Activated CD4-positive, alpha-beta T cell treated with anti-CD3 and anti-CD28 coated beads, Interleukin-2, amount 50 U/mL, for 1 hour (primary cell): ENCODE data around the gene ADGRA1.
"Not testable (repeated sequence)": the region's sequence is repeated elsewhere in the genome, so short reads cannot be mapped to it uniquely, and the experiment has no call there.

ENCODE experiments used
- DNase-seq: peaks from one replicate; pipeline ENCODE4 v3.0.0-alpha.2; 2020

The ADGRA1 gene

DNA sequence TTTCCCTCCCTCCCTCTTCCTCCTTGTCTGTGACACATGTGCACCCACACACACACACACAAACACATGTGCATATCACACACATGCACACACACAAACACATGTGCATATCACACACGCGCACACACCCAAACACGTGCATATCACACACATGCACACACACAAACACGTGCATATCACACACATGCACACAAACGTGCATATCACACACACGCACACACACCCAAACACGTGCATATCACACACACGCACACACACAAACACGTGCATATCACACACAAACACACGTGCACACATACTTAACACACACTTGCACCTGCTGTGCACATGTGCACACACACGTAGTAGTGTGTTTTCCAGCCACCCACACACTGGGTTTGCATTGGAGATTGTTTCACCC is 42.9 kb downstream of the ADGRA1 start:
- no peak for DNase-seq

DNA sequence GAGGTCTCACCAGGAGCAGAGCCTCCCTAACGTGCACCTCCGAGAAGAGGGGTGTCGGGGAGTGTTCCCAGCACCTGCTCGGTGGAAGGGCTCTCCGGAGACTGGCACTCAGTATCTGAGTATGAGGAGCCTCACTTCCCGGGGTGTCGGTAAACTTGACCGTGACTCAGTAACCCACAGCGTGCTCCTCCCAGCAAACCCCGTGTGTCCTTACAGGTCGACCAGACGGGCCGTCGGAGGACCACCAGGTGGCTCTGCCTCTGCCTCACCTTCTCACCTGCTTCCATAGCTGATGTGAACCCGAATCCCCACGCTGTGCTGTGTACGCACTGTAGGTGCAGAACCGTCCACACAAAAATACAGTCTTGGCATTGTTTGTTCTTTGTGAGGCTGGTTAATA is 43.3 kb downstream of the ADGRA1 start:
- DNase-seq = no peak

DNA sequence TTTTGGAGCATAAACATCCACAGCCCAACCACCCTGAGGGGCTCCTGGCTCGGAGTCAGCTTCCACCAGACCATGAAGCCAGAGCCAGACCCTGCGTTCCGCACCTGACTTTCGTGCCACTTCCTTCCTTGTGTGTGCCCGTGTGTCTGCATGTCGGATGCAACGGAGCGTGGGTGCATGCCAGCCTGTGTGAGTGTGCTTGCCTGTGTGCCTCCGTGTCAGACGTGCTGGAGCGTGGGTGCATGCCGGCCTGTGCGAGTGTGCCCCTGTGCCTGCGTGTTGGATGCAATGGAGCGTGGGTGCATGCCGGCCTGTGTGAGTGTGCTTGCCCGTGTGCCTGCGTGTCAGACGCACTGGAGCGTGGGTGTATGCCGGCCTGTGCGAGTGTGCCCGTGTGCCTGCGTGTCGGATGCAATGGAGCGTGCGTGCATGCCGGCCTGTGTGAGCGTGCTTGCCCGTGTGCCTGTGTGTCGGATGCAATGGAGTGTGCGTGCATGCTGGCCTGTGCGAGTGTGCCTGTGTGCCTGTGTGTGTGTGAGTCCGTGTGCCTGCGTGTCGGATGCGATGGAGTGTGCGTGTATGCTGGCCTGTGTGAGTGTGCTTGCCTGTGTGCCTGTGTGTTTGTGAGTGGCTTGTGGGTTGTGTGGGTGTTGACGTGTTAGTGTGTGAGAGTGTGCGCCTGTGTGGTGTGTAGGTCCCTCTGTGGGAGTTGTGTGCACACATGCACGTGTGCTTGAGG is 44.2 kb downstream of the ADGRA1 start:
- no peak for DNase-seq

DNA sequence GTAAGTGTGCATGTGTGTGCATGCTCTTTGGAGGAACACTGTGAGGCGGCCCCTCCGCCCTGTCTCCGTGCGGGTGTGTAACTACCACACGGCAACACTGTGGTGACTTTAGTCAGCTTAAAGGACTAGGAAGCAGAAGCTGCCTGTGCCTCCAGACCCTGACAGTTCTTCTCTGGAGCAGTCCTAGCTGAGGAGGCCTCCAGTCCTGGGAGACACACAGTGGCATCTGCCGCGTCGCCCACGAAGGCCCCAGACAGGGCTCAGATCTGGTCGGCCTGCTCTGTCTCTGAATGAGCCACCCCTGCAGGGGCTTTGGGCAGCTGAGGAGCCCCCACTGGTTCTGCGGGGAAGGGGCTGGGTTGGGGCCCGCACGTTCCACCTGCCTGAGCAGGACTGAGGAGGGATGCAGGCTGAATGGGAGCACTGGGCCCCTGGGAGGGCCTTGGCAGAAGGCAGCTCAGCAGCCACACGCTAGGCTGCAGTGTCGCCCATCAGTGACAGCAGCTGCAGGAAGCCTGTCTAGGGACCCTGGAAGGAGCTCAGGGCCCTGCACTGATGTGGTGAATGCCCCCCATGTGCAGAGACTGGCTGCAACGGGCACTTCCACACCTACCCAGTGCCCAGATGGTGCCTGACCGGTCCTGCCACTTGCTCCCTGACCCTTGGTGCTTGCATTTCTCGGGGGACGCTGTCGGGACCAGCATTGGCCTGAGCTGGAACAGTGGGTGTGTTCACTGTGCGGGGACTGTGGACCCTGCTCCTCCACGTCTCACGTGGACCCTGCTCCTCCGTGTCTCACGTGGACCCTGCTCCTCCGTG is 45.0 kb downstream of the ADGRA1 start:
- no peak for DNase-seq

DNA sequence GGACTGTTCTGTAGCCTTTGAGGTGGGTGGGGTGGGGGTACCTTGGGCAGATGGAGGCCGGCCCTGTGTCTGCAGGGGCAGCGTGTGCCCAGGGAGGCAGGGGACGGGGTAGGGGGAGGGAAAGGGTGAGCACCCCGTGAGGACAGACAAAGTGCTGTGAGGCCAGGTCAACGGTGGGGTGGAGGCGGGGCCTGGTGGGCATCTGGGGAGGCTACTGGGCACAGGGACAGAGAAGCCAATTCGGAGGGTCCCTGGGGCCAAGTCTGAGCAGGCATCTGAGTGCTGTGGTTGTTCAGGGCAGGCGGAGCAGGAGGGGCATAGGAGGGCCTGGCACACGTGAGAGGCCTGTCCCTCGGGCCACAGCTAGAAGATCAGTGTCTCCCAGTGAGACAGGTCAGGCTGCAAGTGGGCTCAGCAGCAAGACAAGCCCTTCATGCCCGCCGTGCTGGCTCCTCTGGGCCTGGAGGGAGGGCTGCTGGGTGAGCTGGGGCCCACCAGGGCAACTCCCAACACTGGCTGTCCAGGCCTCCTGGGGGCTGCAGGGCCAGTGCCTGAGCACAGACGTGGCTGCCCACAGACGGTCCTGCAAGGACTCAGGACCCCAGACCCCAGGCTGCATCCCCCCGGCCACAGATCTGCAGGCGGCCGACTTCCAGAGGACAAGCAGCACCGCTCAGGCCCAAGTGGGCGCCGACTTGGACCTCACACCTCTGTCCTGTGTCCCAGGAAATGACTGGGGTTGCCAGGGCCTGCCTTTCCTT is 45.9 kb downstream of the ADGRA1 start:
- no peak for DNase-seq

DNA sequence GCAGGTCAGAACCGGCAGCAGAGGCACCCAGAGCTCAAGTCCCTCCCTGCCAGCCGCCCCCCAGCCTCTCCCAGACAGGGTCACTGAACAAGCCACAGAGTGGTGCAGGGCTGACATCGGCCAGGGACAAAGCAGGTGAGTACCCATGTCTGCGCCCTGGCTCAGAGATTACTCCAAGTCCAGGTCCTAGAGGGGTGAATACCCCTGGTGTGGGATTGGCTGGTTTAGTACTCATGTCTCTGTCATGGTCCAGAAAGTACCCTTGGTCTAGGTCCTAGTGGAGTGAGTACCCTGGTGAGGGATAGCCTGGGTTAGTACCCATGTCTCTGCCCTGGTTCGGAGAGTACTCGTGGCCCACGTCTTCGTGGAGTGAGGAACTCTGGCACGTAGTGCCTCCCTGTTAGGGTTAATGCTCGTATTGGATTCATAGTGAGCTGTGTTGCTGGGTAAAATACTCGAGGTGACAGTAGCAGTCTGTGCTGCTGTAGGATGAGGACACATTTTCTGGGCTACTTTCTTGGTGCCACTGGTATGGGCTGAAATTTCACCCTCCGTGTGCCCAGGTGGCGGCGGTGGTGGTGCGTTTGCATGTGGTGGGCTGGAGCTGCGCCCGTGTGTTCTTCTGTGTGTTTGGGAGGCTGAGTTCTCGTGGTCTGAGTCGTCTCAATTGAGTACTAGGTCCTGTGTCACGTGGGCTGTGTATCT is 46.8 kb downstream of the ADGRA1 start:
- no peak for DNase-seq

DNA sequence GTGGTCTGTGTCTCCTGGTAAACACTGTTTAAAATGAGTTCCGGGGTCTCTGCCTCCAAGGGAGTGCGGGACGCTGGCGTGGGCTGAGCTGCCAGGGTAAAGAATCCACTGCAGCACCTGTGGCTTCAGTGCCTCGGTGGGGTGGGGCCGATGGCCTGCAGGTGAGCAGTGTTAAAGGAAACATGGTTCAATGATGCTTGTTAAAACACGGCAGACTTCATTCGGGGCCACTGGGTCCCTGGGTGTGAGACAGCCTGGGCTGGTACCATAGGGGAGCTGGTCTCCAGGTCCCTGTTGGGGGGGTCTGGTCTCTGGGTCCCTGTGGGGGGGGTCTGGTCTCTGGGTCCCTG is 47.4 kb downstream of the ADGRA1 start:
- no peak for DNase-seq

DNA sequence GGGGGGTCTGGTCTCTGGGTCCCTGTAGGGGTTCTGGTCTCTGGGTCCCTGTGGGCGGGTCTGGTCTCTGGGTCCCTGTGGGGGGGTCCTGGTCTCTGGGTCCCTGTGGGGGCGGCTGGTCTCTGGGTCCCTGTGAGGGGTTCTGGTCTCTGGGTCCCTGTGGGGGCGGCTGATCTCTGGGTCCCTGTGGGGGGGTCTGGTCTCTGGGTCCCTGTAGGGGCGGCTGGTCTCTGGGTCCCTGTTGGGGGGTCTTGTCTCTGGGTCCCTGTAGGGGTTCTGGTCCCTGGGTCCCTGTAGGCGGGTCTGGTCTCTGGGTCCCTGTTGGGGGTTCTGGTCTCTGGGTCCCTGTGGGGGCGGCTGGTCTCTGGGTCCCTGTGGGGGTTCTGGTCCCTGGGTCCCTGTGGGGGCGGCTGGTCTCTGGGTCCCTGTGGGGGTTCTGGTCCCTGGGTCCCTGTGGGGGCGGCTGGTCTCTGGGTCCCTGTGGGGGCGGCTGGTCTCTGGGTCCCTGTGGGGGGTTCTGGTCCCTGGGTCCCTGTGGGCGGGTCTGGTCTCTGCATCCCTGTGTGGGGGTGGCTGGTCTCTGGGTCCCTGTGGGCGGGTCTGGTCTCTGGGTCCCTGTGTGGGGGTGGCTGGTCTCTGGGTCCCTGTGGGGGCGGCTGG is 49.9 kb downstream of the ADGRA1 start:
- DNase-seq = not testable (repeated sequence)

DNA sequence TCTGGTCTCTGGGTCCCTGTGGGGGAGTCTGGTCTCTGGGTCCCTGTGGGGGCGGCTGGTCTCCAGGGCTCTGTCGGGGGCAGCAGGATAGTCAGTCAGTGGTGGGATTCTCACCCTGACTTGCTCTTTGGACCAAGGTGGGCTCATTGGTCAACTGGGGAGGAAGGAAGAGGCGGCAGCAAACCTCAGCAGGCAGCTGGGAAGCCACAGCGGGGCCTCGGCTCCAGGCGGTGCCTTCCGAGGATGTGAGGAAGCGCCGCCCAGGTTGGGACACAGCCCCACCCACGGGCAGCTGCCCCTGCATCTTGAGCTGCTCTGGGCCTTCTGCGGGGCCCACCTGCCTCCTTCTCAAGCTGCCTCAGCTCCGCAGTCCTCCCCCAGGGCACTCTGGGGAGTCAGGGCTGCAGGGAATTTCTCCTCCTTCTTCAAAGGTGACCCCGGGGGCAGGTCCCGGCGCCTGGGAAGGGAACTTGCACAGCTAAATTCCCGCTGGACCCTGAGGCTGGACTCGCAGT is 51.9 kb downstream of the ADGRA1 start:
- no peak for DNase-seq

DNA sequence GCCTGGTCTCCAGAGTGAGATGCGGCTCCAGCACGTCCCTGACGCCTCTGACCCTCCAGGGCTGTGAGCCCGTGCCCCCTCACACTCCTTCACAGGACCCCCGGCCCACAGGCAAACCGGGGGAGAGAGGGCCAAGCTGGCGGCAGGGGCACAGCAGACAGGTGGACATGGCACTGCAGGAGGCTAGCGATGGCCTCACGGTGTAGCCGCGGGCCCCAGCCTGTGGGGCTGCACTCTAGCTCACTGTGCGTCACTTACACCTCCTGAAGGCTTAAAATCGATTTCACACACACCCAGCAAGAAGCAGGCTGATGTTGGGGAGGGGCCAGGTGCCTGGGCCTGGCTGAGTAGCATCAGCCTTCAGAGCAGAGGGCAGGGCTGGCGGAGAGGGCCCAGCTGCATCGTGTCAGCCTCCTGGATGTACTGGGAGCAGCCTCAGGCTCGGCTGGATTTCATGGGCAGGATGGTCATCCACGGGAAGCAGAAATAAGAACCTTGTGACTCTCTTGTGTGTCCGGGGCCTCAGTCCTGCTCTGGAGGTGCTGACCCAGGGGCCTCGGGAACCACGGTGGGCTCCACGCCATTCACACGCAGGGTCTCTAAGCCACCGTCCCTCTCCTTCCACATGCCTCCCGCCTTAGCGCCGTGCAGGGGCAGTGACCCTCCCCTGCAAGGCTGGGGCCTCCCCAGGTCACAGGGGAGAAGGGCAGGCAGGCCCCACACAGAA is 52.9 kb downstream of the ADGRA1 start:
- no peak for DNase-seq

DNA sequence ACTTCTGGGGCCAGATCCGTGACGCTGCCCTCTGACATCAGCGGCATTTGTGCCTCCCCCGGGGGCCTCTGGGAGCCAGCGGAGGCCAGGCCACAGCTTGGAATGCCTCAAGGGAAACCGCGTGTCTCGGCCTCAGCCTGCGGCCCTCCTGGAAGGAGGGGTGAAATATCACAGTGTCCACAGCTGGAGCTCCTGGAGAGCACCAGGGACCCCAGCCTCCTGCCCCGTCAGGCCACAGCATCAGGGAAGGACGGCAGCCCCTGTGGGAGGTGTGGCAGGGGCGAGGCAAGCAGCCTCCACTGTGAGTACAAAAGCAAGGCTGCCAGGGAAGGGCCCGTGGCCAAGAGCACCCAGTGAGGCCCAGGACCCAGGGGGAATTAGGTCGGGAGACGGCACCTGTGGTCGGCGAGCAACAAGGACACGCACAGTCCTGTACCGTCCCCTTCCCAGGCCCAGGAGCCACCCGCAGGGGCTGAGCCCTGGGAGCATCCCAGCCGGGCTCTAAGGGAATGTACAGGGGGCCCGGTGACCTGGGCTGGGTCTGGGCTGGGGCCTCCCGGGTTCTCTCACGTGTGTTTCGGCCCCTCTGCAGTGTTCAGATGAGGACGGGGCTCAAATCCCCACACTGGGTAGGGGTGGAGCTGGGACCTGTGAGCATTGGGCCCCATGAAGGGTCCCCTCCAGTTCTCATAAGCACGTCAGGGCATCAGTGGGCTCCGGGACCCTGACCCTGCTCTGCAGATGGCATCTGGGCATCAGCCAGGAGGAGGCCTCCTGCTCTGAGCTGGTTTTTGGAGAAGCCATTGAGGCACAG is 53.6 kb downstream of the ADGRA1 start:
- no peak for DNase-seq

DNA sequence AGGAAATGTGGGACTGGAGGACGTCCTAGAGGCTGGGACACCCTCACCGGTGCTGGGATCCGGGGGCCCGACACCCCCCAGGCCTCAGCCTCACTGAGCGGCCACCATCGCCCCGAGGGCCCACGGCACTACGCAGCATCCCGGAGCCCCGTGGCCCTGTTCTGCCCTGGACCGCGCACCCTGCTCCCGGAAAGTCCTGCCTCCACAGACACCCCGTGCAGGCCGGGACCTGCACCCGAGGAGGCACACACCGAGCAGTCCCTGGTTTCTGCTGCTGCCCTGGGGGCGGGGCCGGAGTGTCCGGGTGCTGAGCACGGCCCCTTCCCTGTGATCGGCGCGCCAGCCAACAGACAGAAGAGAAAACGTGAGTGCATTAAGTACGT is 54.2 kb downstream of the ADGRA1 start:
- no peak for DNase-seq

DNA sequence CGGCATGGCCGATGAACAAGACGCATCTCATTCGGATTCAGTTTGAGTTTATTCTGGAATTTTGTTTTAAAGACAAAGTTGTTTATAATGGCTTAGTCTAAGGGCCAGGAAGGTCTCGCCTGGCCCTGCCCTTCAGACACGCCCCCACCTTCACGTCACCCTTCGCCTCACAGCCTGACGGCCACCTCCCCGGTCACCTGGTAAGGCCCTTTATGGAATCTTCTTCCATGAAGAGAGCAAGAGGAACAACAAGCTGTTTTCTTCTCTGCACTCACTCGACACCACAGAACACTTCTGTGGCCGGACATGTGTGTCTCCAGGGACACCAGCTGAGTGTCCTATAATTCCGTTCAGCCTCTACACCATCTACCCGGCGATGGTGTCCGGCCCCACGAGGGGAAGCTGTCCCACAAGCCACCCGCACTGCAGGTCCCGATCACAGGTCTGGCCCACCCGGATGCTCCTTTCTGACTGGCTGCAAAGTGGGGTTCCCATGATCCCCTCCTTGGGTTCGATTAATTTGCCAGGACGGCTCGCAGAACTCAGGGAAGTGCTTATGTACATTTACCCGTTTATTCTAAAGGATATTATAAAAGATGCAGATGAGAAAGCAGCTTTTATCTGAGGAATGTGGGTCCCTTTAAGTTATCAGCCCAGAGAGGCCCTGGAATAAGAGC is 54.9 kb downstream of the ADGRA1 start:
- DNase-seq = no peak

DNA sequence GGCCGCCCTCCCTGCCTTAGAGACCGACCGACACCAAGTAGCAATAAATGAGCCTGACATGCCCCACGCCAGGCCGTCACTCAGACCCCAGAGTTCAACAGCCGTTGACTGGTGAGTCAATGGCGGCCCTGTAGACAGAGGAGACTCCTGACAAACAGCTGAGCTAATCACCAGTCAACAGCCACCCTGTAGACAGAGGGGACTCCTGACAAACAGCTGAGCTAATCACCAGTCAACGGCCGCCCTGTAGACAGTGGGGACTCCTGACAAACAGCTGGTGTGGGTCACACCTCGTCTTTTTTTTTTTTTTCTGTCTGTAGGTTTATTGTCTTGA is 55.4 kb downstream of the ADGRA1 start:
- DNase-seq = no peak

DNA sequence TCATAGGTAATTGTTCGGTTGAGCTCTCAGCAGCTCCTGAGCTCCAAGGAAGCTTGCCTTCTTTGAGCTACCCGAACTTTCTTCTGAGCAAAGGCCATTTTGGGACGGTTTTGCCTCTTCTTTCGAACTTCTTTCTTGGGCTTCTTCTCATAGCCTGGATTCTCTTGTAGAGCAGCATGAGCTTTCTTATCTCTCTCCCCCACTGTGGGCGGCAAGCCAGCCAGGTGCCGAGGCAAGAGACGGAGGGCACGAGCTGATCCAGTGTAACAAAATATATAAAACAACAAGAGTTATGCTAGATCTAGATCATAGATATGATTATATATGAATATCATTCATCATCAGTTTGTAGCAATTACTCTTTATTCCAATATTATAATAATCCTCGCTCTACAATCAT is 55.8 kb downstream of the ADGRA1 start:
- DNase-seq = no peak

DNA sequence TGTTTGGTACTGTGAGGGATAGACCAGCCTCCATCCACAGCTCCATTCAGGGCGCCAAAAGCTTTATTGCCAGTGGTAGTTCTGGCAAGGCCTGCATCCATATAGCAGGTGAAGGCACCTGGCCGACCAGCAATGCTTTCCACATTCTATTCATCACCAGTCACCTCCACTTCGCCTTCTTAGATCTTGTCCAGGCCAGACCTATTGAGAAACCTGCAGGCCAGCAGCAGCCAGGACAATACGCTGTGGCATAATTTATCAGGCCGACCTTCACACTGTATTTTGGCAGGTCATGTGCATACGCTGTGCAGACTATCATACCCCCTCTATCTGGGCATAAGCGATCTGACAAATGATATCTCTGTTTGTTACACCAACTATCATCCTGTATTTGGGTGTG is 57.0 kb downstream of the ADGRA1 start:
- DNase-seq = no peak

DNA sequence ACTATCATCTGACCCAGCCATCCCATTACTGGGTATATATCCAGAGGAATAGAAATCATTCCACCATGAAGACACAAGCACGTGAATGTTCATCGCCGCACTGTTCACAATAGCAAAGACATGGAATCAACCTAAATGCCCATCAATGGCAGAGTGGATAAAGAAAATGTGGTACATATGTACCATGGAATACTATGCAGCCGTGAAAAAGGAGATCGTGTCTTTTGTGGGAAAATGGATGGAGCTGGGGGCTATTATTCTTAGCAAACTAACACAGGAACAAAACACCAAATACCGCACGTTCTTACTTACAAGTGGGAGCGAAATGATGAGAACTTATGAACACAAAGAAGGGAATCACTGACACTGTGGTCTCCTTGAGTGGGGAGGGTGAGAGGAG is 62.5 kb downstream of the ADGRA1 start:
- DNase-seq = no peak

DNA sequence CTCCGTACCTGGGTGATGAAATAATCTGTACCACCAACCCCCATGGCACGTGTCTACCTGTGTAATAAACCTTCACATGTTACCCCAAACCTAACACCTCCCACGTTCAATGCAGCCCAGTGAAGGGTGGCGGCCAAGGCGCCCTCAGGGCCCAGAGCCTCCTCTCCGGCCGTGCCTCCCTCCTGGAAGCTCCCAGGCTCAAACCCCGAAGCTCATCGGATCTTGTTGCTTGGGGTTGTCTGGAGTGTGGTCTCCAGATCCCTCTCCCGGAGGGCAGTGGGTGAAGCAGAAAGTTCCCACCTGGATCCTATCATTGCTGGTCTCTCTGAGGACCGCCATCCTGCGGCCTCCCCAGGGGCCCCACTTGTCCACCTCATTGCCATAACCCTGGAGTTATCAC is 62.9 kb downstream of the ADGRA1 start:
- DNase-seq = no peak

DNA sequence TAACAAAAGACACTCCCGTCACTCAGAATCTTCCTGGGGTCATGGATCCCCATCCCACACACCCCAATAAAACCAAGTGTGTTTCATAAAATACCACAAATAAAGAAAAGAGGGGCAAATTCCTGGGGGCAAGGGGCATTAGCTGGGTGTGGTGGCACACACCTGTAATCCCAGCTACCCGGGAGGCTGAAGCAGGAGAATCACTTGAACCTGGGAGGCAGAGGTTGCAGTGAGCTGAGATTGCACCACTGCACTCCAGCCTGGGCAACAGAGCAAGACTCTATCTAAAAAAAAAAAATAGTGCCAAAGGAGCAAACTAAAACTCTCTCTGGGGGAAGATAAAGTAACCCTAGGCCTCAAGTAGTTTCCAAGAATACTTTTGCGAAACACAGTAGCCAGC is 63.3 kb downstream of the ADGRA1 start:
- DNase-seq = not testable (repeated sequence)

DNA sequence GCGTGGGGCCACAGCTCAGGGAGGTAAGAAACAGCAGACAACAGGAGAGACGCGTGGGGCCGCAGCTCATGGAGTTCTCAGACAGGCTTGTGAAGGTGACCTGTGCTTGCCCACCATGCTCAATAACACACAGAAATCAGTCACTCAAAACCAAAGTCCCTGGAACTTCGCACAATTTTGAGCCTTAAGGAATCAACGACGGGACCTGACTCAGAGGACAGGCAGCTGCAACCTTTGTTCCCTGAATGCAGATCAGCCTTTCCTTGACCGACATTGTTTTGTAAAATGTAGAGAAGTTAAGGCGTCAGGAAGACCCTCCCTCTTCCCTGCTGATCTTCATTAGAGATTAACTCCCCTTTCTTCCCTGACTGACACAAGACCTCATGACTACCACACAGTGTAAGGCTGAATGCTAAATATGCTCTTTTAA is 63.8 kb downstream of the ADGRA1 start:
- no peak for DNase-seq
